ENCODE data around the gene RFFL. TPM values are rescaled to one million over a fixed set of nuclear protein-coding genes. Genes with fewer than 3 reads are reported as not detected.

Gene RFFL
- total and polyA plus RNA-seq, 9 of the 15 experiments (the other 6 are each of a cell fraction or from before 2014, with no cell fraction given): 3.4 to 18.1 (median 12.8) TPM

GRCh38 chr17:34997355-34997862 lies 66.1 kb downstream of the RFFL start (continued):
- no peak for TF ChIP-seq ZBTB49 (CRISPR knock-in tag; IDR thresholded peaks at IDR 0.05; ENCODE audit: borderline replicate concordance)
- TF ChIP-seq ZNF408 (CRISPR knock-in tag; IDR thresholded peaks at IDR 0.05; ENCODE audit: low read depth): no peak
- TF ChIP-seq CHAMP1 (IDR thresholded peaks at IDR 0.05): no peak
- no peak for TF ChIP-seq RBM17 (IDR thresholded peaks at IDR 0.05; ENCODE audit: borderline replicate concordance, low read depth, low read length)
- TF ChIP-seq ZNF232 (CRISPR knock-in tag; IDR thresholded peaks at IDR 0.05): no peak

Measured in K562 (cell line).